ENCODE data around the gene KATNB1. TPM values are rescaled to one million over a fixed set of nuclear protein-coding genes. Genes with fewer than 3 reads are reported as not detected.

Gene KATNB1
- total RNA-seq, 4 donors from 2014 or later: 6.4 to 21.5 (median 11.1) TPM

DNA sequence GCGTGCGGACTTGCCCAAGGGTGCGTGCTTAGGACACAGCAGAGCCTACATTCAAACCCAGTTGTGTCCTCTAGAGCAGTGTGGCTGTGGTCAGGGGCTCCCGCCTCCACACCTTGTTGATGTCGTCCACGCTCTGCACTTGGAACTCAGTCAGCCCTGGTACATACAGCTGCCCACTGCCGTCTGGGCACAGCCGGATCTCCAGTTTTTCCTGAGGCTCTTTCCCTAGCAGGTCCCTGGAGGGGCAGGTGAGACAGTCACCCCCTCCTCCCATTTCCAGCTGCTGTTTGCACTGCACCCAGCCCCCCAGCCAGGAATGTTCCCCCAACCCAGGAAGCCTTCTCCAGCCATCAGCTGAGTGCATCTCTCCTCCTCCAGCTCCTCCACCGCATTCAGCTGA lies 25.7 kb downstream of the KATNB1 start:
- peaks cover 0 to 83% of the 10 kb centered on the region in 2 donors for H3K36me3 ChIP-seq
- TF ChIP-seq EP300 (IDR thresholded peaks at IDR 0.05) (no peak), POLR2AphosphoS5 (IDR thresholded peaks at IDR 0.05) (no peak), POLR2A (IDR thresholded peaks at IDR 0.05) (no peak)
- TF ChIP-seq, protein P1, sequence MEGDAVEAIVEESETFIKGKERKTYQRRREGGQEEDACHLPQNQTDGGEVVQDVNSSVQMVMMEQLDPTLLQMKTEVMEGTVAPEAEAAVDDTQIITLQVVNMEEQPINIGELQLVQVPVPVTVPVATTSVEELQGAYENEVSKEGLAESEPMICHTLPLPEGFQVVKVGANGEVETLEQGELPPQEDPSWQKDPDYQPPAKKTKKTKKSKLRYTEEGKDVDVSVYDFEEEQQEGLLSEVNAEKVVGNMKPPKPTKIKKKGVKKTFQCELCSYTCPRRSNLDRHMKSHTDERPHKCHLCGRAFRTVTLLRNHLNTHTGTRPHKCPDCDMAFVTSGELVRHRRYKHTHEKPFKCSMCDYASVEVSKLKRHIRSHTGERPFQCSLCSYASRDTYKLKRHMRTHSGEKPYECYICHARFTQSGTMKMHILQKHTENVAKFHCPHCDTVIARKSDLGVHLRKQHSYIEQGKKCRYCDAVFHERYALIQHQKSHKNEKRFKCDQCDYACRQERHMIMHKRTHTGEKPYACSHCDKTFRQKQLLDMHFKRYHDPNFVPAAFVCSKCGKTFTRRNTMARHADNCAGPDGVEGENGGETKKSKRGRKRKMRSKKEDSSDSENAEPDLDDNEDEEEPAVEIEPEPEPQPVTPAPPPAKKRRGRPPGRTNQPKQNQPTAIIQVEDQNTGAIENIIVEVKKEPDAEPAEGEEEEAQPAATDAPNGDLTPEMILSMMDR (IDR thresholded peaks at IDR 0.05): no peak

DNA sequence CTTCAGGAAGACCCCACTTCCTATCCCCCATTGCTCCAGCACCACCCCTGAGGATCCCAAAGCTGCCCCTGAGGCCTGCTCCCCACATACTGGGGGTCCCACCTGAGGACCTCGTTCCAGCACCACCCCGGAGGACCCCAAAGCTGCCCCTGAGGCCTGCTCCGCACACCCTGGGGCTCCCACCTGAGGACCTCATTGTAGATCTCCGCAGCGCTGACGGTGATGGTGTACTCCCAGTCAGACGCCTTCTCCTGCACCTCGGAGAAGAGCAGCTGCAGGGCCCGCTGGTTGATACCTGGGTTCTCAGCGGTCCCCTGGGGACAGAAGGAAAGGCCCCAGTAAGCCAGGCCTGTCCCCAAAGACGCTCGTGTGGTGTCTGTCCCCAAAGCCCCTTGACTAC lies 26.4 kb downstream of the KATNB1 start:
- no CpG with 5 or more reads among the region's 12 CpGs for WGBS, 2 donors (ENCODE audit: low coverage in 1 of 2)
- Histone ChIP-seq H3K27ac (no peak overlapping the region), H3K4me3 (no peak overlapping the region), H3K4me1 (peaks cover 0 to 10% (median 0%) of the 10 kb centered on the region in 3 donors), H3K9me3 (no peaks in the 10 kb centered on the region), H3K36me3 (peaks cover 0 to 85% of the 10 kb centered on the region in 2 donors), H3K27me3 (no peaks in the 10 kb centered on the region)
- ATAC-seq: no peak
- TF ChIP-seq POLR2AphosphoS5 (IDR thresholded peaks at IDR 0.05) (no peak), EP300 (IDR thresholded peaks at IDR 0.05) (no peak), POLR2A (IDR thresholded peaks at IDR 0.05) (no peak)
- TF ChIP-seq, protein P1 (IDR thresholded peaks at IDR 0.05): no peak

More for the DNA sequence above, 25.7 kb downstream of the KATNB1 start:
- no peaks in the 10 kb centered on the region for H3K9me3 ChIP-seq
- ATAC-seq: no peak
- H3K4me3 ChIP-seq: no peak overlapping the region
- H3K4me1 ChIP-seq: peaks cover 0 to 11% (median 0%) of the 10 kb centered on the region in 3 donors
- no peaks in the 10 kb centered on the region for H3K27me3 ChIP-seq
- WGBS, 2 donors (ENCODE audit: low coverage in 1 of 2): 80 to 81% methylated on average over 1 to 5 of the region's 9 CpGs
- no peak overlapping the region for H3K27ac ChIP-seq

DNA sequence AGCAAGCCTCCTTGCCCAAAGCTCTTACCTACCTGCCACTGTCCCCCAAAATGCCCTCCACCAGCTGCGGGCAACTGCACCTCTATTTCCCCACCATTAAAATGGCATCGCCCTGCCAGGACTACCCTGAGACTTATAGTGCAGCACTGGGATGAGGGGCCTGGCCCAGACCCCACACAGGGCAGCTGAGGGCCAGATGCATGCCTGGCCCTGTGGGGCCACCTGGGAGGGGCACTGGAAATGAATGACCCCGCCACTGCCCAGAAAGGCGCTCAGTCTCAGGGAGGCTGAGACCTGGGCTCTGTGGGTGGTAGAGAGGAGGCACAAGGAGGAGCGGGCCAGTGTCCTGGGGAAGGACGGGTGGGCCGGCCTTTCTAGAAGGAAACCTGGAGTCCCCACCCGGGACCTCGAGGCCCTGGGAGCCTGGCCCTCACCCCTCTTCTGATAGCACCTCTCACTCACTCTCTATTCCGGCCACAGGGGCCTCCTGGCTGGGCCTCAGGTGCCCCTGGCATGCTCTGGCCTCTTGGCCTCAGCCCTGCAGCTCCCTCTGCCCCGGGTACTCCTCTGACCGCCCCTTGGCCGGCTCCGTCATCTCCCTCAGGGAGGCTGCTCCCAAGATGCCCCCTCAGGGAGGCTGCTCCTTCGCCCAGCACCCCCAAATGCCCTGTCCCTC lies 26.9 kb downstream of the KATNB1 start:
- Histone ChIP-seq H3K4me3 (no peak overlapping the region), H3K9me3 (no peaks in the 10 kb centered on the region), H3K36me3 (peaks cover 0 to 90% of the 10 kb centered on the region in 2 donors), H3K27ac (no peak overlapping the region), H3K27me3 (no peaks in the 10 kb centered on the region), H3K4me1 (peaks cover 0 to 4% (median 0%) of the 10 kb centered on the region in 3 donors)
- no peak for TF ChIP-seq POLR2A (IDR thresholded peaks at IDR 0.05)
- TF ChIP-seq EP300 (IDR thresholded peaks at IDR 0.05): no peak
- no peak for TF ChIP-seq POLR2AphosphoS5 (IDR thresholded peaks at IDR 0.05)
- TF ChIP-seq, protein P1 (IDR thresholded peaks at IDR 0.05): no peak
- WGBS, 2 donors (ENCODE audit: low coverage in 1 of 2): 88 to 92% methylated on average over 2 to 7 of the region's 15 CpGs
- ATAC-seq: no peak

DNA sequence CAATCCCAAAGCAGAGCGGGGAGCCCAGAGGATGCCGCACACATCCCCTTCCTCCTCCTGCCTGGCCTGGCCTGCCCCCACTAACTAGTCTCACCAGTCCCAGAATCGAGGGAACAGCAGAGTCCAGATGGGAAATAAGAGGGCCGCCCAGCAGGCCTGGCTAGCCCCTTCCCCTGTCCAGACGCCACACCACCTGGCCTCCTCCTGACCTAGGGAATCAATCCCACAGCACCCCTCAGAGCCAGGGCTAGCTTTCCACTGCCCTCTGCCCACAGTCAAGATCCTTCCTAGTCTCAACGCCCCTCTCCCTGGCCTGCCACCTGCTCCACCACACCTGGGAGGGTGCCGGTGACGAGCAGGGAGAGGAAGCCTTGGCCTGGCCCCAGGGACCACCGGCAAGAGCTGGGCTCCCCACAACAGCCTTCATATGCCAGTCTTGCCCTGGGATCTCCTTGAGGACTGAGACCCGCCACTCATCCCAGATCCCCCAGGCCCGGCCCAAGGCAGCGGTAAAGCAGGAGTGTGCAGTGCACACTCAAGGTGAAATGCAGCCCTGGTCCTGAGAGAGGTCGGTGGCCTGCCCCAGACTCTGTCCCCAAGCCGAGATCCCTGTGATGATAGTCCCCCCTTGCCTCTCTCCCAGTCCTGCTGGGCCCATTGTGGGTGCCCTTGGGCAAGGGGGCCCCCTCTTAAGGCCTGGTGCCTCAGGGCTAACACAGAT lies 27.9 kb downstream of the KATNB1 start:
- peaks cover 0 to 96% of the 10 kb centered on the region in 2 donors for H3K36me3 ChIP-seq
- H3K4me3 ChIP-seq: no peak overlapping the region
- no peak for ATAC-seq
- 92% methylated on average over 2 of the region's 14 CpGs; no CpG with 5 or more reads in 1 of the 2 donors for WGBS, 2 donors (ENCODE audit: low coverage in 1 of 2)
- no peaks in the 10 kb centered on the region for H3K27me3 ChIP-seq
- no peak overlapping the region for H3K27ac ChIP-seq
- H3K4me1 ChIP-seq: no peaks in the 10 kb centered on the region
- H3K9me3 ChIP-seq: no peaks in the 10 kb centered on the region
- TF ChIP-seq EP300 (IDR thresholded peaks at IDR 0.05): no peak
- no peak for TF ChIP-seq POLR2A (IDR thresholded peaks at IDR 0.05)
- TF ChIP-seq POLR2AphosphoS5 (IDR thresholded peaks at IDR 0.05): no peak
- TF ChIP-seq, protein P1 (IDR thresholded peaks at IDR 0.05): no peak
